Measurements from ENCODE around the gene ARHGAP9.
"Not testable (repeated sequence)": the region's sequence is repeated elsewhere in the genome, so short reads cannot be mapped to it uniquely, and the experiment has no call there.

Gene ARHGAP9

DNA sequence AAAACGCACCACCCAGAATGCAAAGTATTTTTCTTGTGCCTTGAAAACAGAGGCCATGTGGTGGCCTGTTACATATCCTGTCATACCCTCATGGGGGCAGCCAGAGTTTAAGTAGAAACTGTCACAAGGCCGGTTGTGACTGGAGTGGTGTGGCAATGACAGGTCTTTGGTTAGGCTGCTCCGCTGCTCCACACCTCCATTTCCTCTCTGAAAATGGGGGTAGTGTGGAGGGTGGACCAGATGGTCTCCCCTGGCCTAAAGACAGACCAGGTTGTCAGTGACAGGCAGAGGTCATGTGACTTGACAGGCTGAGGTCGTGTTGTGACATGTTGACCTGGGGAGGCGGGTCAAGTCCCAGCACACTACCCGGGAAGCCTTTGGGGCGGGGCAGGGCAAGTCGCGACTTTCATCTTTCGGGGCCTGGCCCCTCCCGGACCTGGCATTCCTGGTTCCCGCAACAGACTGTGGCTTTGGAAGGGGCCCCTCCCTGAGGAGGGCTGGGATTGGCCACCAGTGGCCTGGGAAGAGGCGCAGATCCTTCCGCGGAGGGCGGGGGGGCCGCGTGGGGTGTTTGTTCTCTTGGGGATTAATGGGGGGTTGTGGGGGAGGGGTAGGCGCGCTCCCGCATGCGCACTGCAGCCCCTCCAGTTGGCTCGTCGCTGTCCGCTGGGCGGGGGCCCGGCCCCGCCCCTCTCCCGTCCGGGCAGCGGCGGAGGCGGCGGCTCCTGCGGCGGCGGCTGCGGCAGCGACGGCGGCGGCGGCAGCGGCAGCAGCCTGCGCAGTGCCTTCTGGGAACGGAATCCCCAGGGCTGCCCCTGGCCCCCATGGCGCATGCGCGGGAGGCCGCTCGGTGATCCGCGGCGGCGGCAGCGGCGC is 42.6 kb upstream of the ARHGAP9 start, which contains the start of gene MBD6:
MBD6 (plus strand) TSS at position 814 of the 876 bp plus-strand sequence. CDS start 1,480 bp downstream, outside the sequence.
- H3K9ac ChIP-seq (ENCODE audit: low read depth, low read length), result peak within 1 kb of the TSS; percentile 86
- peaks cover 57% of the 10 kb centered on the region for H3K4me1 ChIP-seq (ENCODE audit: control insufficient read depth, insufficient read depth, low read length)
- H3K27me3 ChIP-seq (ENCODE audit: control insufficient read depth, insufficient read depth, low read length), result no peaks in the 10 kb centered on the region
- H3K36me3 ChIP-seq (ENCODE audit: insufficient read depth, low read length), result peaks cover 52% of the 10 kb centered on the region
- H3K9me3 ChIP-seq (replicated peaks; ENCODE audit: low read length), result no peaks in the 10 kb centered on the region
- H3K4me3 ChIP-seq (ENCODE audit: low read length), result peak within 1 kb of the TSS; percentile 85
- peak within 1 kb of the TSS; percentile 92 for H3K4me2 ChIP-seq (ENCODE audit: low read length)

DNA sequence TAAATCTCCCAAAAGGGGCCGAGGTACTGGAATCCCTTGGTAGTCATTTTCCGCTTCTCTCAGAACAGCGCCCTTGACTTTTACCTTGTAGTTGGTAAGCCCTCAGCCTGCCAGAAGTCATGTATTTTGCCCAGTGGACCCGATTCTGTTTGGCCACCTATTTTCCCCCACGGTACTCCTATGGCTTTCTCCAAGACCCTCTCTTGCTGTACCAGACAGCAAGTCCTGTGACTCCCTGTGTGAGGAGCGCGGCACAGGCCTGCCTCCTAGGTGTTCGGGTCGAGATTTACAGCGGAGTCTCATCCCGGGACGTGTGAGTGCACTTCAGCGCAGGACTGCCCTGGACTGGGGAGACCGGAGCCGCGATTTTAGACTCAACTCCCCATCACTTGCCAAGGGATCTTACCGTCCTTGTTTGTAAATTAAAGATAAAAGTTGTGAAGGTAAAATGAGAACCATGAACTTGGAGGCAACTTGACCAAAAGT is 41.9 kb upstream of the ARHGAP9 start:
- peaks cover 58% of the 10 kb centered on the region for H3K4me1 ChIP-seq (ENCODE audit: control insufficient read depth, insufficient read depth, low read length)
- H3K27me3 ChIP-seq (ENCODE audit: control insufficient read depth, insufficient read depth, low read length), result no peaks in the 10 kb centered on the region
- H3K9me3 ChIP-seq (replicated peaks; ENCODE audit: low read length), result no peaks in the 10 kb centered on the region
- peak overlapping the region; percentile 85 for H3K4me3 ChIP-seq (ENCODE audit: low read length)
- H3K4me2 ChIP-seq (ENCODE audit: low read length), result peak overlapping the region; percentile 82
- H3K36me3 ChIP-seq (ENCODE audit: insufficient read depth, low read length), result peaks cover 52% of the 10 kb centered on the region
- peak overlapping the region; percentile 77 for H3K9ac ChIP-seq (ENCODE audit: low read depth, low read length)

DNA sequence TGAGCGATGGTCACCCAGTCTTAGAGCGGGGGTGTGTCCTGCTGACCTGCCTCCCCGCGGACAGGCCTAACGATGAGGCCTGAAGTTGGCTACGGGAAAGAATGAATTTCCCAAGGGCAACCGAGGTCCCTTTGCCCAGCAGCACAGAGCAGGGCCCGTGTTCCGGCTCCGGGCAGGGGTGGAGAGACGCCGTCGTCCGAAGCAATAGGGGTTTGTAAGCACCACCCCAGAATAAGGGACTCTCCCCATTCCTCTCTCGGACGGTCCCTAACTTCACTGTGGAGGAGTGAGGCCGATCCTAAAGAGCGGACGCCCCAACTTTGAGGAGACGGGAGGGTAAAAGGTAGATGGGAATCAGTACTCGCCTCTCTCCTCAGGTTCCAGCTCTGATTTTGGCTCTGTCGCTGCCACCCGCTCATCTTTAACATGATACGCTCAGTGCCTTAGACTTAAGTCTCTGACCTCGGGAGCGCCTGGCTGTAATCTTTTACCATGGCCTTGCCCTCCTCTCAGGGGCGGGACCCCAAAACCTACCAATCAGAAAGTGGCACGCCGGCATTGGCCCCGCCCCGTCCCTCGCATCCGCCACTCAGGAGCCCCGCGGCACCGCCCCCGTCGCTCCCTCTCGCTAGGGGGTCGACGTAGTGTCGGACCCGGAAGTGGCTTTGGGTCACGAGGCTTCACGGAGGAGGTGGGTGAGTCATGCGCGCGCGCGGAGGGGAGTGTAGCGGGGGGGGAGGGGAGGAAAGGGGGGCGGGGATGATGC is 40.6 kb upstream of the ARHGAP9 start, which contains the start of gene DDIT3:
DDIT3 (minus strand) TSS at position 462 of the 766 bp plus-strand sequence. CDS start 3,108 bp downstream, outside the sequence.
- Histone ChIP-seq H3K9ac (ENCODE audit: low read depth, low read length) (peak within 1 kb of the TSS; percentile 97), H3K4me2 (ENCODE audit: low read length) (peak within 1 kb of the TSS; percentile 97), H3K36me3 (ENCODE audit: insufficient read depth, low read length) (peaks cover 55% of the 10 kb centered on the region), H3K4me3 (ENCODE audit: low read length) (peak within 1 kb of the TSS; percentile 94), H3K9me3 (replicated peaks; ENCODE audit: low read length) (no peaks in the 10 kb centered on the region), H3K27me3 (ENCODE audit: control insufficient read depth, insufficient read depth, low read length) (no peaks in the 10 kb centered on the region), H3K4me1 (ENCODE audit: control insufficient read depth, insufficient read depth, low read length) (peaks cover 57% of the 10 kb centered on the region)

DNA sequence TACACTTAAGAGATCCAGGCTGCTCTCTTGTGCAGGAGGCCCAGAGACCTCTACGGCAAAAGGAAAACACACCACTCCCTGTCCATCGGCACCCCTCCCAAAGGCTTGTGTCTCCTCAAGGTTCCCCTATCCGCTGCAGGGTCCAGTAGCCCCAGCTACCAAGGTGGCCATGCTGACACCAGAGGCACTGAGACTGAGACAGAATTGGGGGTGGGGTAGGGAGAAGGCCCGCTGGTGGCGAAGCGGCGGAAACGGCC is 40.1 kb upstream of the ARHGAP9 start:
- peak overlapping the region; percentile 97 for H3K9ac ChIP-seq (ENCODE audit: low read depth, low read length)
- H3K27me3 ChIP-seq (ENCODE audit: control insufficient read depth, insufficient read depth, low read length), result no peaks in the 10 kb centered on the region
- peaks cover 55% of the 10 kb centered on the region for H3K36me3 ChIP-seq (ENCODE audit: insufficient read depth, low read length)
- H3K9me3 ChIP-seq (replicated peaks; ENCODE audit: low read length), result no peaks in the 10 kb centered on the region
- peak overlapping the region; percentile 97 for H3K4me2 ChIP-seq (ENCODE audit: low read length)
- peaks cover 52% of the 10 kb centered on the region for H3K4me1 ChIP-seq (ENCODE audit: control insufficient read depth, insufficient read depth, low read length)
- peak overlapping the region; percentile 94 for H3K4me3 ChIP-seq (ENCODE audit: low read length)

DNA sequence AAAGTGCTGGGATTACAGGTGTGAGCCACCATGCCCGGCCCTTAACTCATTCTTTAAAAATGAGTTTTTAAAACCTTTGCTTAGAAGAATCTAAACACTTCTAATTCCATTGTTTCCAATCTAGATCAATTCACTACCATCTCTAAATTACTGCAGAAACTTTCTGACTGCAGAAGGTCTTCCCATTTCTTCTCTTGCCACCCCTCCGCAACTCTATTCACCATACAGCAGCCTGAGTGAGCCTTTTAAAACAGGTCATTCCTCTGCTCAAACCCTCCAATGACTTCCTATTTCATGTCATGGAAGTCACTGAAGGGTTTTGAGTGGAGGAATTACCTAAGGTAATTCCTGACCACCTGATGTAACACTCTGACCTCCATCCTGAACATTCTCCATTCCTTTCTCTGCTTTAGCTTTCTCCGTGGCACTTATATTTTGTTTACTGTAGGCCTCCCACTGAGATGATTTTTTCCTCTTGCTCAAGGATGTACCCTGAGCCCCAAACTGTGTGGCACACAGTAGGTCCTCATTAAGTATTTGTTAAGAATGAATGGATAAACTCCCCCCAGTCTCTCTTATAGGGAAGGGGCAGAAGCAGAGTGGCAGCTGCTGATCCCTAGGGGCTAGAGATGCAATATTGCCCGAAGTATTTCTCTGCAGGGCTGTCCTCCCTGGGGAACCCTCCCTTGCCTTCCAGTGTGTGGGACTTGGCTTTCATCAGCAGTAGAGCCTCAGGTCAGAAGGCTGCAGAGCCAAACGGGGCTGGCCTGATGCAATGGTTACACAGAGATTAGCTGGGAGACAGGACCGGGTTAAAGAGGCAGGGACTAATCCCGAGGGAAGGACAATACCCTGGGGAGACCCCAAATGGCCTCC is 39.5 kb upstream of the ARHGAP9 start:
- Histone ChIP-seq H3K4me1 (ENCODE audit: control insufficient read depth, insufficient read depth, low read length) (peaks cover 47% of the 10 kb centered on the region), H3K4me2 (ENCODE audit: low read length) (peak overlapping the region; percentile 97), H3K4me3 (ENCODE audit: low read length) (peak overlapping the region; percentile 94), H3K36me3 (ENCODE audit: insufficient read depth, low read length) (peaks cover 56% of the 10 kb centered on the region), H3K27me3 (ENCODE audit: control insufficient read depth, insufficient read depth, low read length) (no peaks in the 10 kb centered on the region), H3K9me3 (replicated peaks; ENCODE audit: low read length) (no peaks in the 10 kb centered on the region), H3K9ac (ENCODE audit: low read depth, low read length) (peak overlapping the region; percentile 97)

DNA sequence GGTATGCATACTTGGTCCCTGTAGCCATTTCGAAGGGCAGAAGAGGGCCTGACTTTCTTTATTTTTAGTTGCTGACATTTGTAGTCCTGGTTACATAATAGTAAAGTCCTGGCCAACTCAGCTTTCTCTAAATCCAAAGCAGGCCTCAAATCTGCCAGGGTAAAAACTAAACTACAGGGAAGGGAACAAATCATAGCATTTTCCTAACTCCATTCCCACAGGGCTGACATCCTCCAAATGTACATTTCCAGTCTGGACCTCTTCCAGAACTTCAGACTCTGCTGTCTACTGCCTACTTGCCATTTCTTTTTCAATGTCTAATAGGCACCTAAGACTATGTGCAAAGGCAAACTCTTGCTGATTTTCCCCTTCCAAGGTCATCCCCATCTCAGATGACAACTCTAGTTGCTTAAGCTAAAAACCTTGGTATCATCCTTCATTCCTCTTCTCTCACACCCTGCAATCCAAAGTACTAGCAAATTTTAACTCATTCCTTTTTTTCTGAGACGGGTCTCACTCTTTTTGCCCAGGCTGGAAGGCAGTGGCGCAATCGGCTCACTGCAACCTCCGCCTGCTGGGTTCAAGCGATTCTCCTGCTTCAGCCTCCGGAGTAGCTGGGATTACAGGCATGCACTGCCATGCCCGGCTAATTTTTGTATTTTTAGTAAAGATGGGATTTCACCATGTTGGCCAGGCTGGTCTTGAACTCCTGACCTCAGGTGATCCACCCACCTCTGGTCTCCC is 38.7 kb upstream of the ARHGAP9 start:
- Histone ChIP-seq H3K9ac (ENCODE audit: low read depth, low read length) (peak overlapping the region; percentile 27), H3K4me2 (ENCODE audit: low read length) (peak overlapping the region; percentile 97), H3K36me3 (ENCODE audit: insufficient read depth, low read length) (peaks cover 61% of the 10 kb centered on the region), H3K4me1 (ENCODE audit: control insufficient read depth, insufficient read depth, low read length) (peaks cover 41% of the 10 kb centered on the region), H3K4me3 (ENCODE audit: low read length) (peak overlapping the region; percentile 94), H3K9me3 (replicated peaks; ENCODE audit: low read length) (no peaks in the 10 kb centered on the region), H3K27me3 (ENCODE audit: control insufficient read depth, insufficient read depth, low read length) (no peaks in the 10 kb centered on the region)

DNA sequence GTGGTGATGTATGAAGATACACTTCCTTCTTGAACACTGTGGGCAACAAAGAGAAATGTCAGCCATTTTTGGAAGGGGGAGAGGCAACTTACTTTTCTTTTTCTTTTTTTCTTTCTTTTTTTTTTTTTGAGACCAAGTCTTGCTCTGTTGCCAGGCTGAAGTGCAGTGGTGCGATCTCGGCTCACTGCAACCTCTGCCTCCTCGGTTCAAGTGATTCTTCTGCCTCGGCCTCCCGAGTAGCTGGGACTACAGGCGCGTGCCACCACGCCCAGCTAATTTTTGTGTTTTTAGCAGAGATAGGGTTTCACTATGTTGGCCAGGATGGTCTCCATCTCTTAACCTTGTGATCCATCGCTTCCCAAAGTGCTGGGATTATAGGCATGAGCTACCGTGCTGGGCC is 38.1 kb upstream of the ARHGAP9 start:
- peaks cover 67% of the 10 kb centered on the region for H3K36me3 ChIP-seq (ENCODE audit: insufficient read depth, low read length)
- peak overlapping the region; percentile 27 for H3K9ac ChIP-seq (ENCODE audit: low read depth, low read length)
- H3K9me3 ChIP-seq (replicated peaks; ENCODE audit: low read length); H3K27me3 ChIP-seq (ENCODE audit: control insufficient read depth, insufficient read depth, low read length): not testable (repeated sequence)
- peak overlapping the region; percentile 94 for H3K4me3 ChIP-seq (ENCODE audit: low read length)
- H3K4me2 ChIP-seq (ENCODE audit: low read length), result peak overlapping the region; percentile 97
- peaks cover 41% of the 10 kb centered on the region for H3K4me1 ChIP-seq (ENCODE audit: control insufficient read depth, insufficient read depth, low read length)

DNA sequence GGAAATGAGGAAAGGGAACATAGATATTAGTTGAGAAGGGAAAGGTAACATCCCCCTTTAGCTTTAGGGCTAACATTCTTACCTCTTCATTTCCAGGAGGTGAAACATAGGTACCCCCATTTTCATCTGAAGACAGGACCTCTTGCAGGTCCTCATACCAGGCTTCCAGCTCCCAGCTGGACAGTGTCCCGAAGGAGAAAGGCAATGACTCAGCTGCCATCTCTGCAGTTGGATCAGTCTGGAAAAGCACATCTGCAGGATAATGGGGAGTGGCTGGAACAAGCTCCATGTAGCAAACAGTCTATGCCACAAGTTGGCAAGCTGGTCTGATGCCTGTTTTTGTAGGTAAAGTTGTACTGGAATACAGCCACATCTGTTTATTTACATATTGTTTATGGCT is 37.5 kb upstream of the ARHGAP9 start:
- H3K9me3 ChIP-seq (replicated peaks; ENCODE audit: low read length), result no peaks in the 10 kb centered on the region
- peaks cover 73% of the 10 kb centered on the region for H3K36me3 ChIP-seq (ENCODE audit: insufficient read depth, low read length)
- H3K9ac ChIP-seq (ENCODE audit: low read depth, low read length), result no peak overlapping the region
- peak overlapping the region; percentile 17 for H3K4me2 ChIP-seq (ENCODE audit: low read length)
- no peaks in the 10 kb centered on the region for H3K27me3 ChIP-seq (ENCODE audit: control insufficient read depth, insufficient read depth, low read length)
- peaks cover 39% of the 10 kb centered on the region for H3K4me1 ChIP-seq (ENCODE audit: control insufficient read depth, insufficient read depth, low read length)
- no peak overlapping the region for H3K4me3 ChIP-seq (ENCODE audit: low read length)

DNA sequence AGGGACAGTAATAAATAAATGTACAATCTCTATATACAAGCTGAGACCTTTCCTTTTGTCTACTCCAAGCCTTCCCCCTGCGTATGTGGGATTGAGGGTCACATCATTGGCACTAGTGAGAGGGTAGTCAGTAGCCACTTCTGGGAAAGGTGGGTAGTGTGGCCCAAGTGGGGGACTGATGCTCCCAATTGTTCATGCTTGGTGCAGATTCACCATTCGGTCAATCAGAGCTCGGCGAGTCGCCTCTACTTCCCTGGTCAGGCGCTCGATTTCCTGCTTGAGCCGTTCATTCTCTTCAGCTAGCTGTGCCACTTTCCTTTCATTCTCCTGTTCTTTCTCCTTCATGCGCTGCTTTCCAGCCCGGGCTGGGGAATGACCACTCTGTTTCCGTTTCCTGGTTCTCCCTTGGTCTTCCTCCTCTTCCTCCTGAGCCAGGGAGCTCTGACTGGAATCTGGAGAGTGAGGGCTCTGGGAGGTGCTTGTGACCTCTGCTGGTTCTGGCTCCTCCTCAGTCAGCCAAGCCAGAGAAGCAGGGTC is 37.0 kb upstream of the ARHGAP9 start:
- no peak overlapping the region for H3K4me2 ChIP-seq (ENCODE audit: low read length)
- no peak overlapping the region for H3K9ac ChIP-seq (ENCODE audit: low read depth, low read length)
- H3K9me3 ChIP-seq (replicated peaks; ENCODE audit: low read length), result no peaks in the 10 kb centered on the region
- peaks cover 78% of the 10 kb centered on the region for H3K36me3 ChIP-seq (ENCODE audit: insufficient read depth, low read length)
- H3K4me1 ChIP-seq (ENCODE audit: control insufficient read depth, insufficient read depth, low read length), result peaks cover 34% of the 10 kb centered on the region
- H3K4me3 ChIP-seq (ENCODE audit: low read length), result no peak overlapping the region
- no peaks in the 10 kb centered on the region for H3K27me3 ChIP-seq (ENCODE audit: control insufficient read depth, insufficient read depth, low read length)

DNA sequence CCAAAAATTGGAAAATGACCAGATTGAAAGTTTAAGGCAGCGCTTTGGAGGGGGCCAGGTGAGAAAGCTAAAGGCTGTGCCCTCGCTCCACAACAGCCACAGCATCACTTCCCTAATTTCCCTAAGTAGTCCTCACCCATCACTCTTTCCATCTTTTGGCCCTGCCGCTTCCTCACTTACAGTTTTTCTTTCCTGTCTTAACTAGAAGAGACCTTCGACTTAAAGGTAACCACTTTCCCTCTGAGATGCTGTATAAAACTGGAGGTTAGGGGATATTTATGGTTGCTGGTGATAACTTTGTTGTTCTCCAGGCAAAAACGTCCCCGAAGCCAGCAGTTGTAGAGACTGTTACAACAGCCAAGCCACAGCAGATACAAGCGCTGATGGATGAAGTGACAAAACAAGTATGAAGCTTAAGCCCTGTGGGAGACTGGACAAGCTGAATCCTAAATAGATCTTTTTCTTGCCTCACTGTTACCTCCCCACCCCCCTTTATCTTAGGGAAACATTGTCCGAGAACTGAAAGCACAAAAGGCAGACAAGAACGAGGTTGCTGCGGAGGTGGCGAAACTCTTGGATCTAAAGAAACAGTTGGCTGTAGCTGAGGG is 36.4 kb upstream of the ARHGAP9 start:
- peaks cover 83% of the 10 kb centered on the region for H3K36me3 ChIP-seq (ENCODE audit: insufficient read depth, low read length)
- no peaks in the 10 kb centered on the region for H3K27me3 ChIP-seq (ENCODE audit: control insufficient read depth, insufficient read depth, low read length)
- H3K4me3 ChIP-seq (ENCODE audit: low read length), result no peak overlapping the region
- no peaks in the 10 kb centered on the region for H3K9me3 ChIP-seq (replicated peaks; ENCODE audit: low read length)
- peaks cover 28% of the 10 kb centered on the region for H3K4me1 ChIP-seq (ENCODE audit: control insufficient read depth, insufficient read depth, low read length)
- H3K9ac ChIP-seq (ENCODE audit: low read depth, low read length), result no peak overlapping the region
- no peak overlapping the region for H3K4me2 ChIP-seq (ENCODE audit: low read length)

Measured in skeletal muscle satellite cell (primary cell).